Neural progenitor cell (in vitro differentiated cells): ENCODE data around the gene CLDN18. TPM values are rescaled to one million over a fixed set of nuclear protein-coding genes. Genes with fewer than 3 reads are reported as not detected.

ENCODE experiments used
- DNase-seq: peaks from one replicate; pipeline ENCODE4 v3.0.0-alpha.2; 2016; ENCODE audit warnings: low spot score
- H2AFZ ChIP-seq: fragments of 200-600 bp; sonication (generic); replicated peaks from 2 replicates; pipeline ENCODE4 v1.6.1; 2016; ENCODE audit warnings: antibody characterized with exemption
- H3F3A ChIP-seq: fragments of 200-600 bp; sonication (generic); 2 replicates; pipeline ENCODE4 v1.6.1; 2016; ENCODE audit warnings: antibody characterized with exemption, low read depth
- H3K27ac ChIP-seq: fragments of 200-600 bp; sonication (generic); 2 replicates; pipeline ENCODE4 v1.5.1; 2016; ENCODE audit warnings: mild to moderate bottlenecking
- H3K27me3 ChIP-seq: fragments of 200-600 bp; sonication (generic); 2 replicates; pipeline ENCODE4 v1.6.1; 2016; ENCODE audit warnings: mild to moderate bottlenecking, moderate library complexity
- H3K36me3 ChIP-seq: fragments of 200-600 bp; sonication (generic); 2 replicates; pipeline ENCODE4 v1.5.1; 2016
- H3K4me1 ChIP-seq: fragments of 200-600 bp; sonication (generic); 2 replicates; pipeline ENCODE4 v1.6.1; 2016; ENCODE audit warnings: mixed run types
- H3K4me2 ChIP-seq: fragments of 200-600 bp; sonication (generic); 2 replicates; pipeline ENCODE4 v1.6.1; 2016
- H3K4me3 ChIP-seq: fragments of 200-600 bp; sonication (generic); 2 replicates; pipeline ENCODE4 v1.5.1; 2016
- H3K79me2 ChIP-seq: fragments of 200-600 bp; sonication (generic); 2 replicates; pipeline ENCODE4 v1.6.1; 2016; ENCODE audit warnings: low read depth
- H3K9ac ChIP-seq: fragments of 200-600 bp; sonication (generic); 2 replicates; pipeline ENCODE4 v1.6.1; 2016
- H3K9me3 ChIP-seq: fragments of 200-600 bp; sonication (generic); 2 replicates; pipeline ENCODE4 v1.5.1; 2016; ENCODE audit warnings: low read depth
- H4K20me1 ChIP-seq: fragments of 200-600 bp; sonication (generic); 2 replicates; pipeline ENCODE4 v1.6.1; 2016; ENCODE audit warnings: low read depth
- H3K27ac Mint-ChIP-seq: 3 replicates; pipeline ENCODE4 v1.8.0; 2021; ENCODE audit warnings: mixed read lengths
- H3K27me3 Mint-ChIP-seq: 2 replicates; pipeline ENCODE4 v1.8.0; 2022; ENCODE audit warnings: low read depth, mild to moderate bottlenecking, inconsistent platforms, moderate library complexity, mixed read lengths; ENCODE audit not compliant: insufficient read depth
- H3K36me3 Mint-ChIP-seq: 3 replicates; pipeline ENCODE4 v1.8.0; 2021; ENCODE audit warnings: mixed read lengths
- H3K4me1 Mint-ChIP-seq: 3 replicates; pipeline ENCODE4 v1.8.0; 2021; ENCODE audit warnings: mixed read lengths
- H3K4me3 Mint-ChIP-seq: 3 replicates; pipeline ENCODE4 v1.8.0; 2021; ENCODE audit warnings: mild to moderate bottlenecking, moderate library complexity, mixed read lengths
- H3K9me3 Mint-ChIP-seq: 3 replicates; pipeline ENCODE4 v1.8.0; 2020; ENCODE audit warnings: mixed read lengths
- EZH2 ChIP-seq: fragments of 200-600 bp; sonication (generic); IDR thresholded peaks from 2 replicates; pipeline ENCODE4 v1.6.1; 2017; ENCODE audit warnings: antibody characterized with exemption, mild to moderate bottlenecking, moderate library complexity
- EZH2phosphoT487 ChIP-seq: fragments of 200-600 bp; sonication (generic); IDR thresholded peaks from 2 replicates; pipeline ENCODE4 v1.6.1; 2017; ENCODE audit warnings: antibody characterized with exemption
- total RNA-seq: library from RNA; depleted of rRNA; stranded (reverse); fragments of >200 nt; gene quantifications from 2 replicates; pipeline ENCODE4 v1.2.3, GENCODE V29; 2015; ENCODE audit warnings: low replicate concordance
- TF ChIP-seq, protein P1 (sequence below): fragments of 200-600 bp; sonication (generic); IDR thresholded peaks from 2 replicates; pipeline ENCODE4 v1.5.1; 2017; ENCODE audit warnings: antibody characterized with exemption, mild to moderate bottlenecking

Gene CLDN18
- total RNA-seq, 1 donor from 2014 or later: not detected

DNA sequence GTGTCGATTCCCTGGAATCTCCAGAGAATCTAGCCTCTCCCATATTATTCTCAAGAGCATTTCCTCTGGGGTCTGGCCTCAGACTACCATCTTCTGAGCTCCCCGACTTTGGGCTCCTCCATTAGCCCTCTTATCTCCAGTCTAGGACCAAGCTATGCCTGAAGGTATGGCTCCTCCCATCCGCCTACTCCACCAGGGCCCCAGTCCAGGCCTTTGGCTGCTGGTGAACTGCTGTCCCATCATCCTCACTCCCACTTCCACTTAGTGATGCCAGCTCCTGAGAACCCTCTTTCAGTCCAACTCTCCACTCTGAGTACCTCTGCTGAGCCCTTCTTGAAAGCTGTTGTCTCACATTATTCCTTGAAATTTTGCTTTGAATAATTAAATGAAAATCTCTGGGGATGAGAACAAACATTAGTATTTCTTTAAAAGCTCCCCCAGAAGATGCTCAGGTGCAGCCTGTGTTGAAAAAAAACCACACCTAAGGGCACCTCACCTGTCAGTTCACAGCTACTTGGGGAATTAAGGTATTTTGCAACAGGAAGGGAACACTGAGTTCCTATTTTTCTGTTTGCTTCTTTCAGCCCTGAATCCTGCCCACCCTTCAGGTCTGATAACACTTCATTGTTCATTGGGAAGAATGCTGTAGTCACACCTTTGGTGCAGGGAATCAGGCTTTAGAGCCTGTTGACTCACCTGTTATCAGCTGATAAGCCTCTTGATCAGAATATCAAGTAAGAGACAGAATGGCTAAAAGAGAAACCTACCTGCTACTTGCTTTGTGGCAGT is 9.5 kb downstream of the CLDN18 start:
- H3K4me3 ChIP-seq: no peak overlapping the region
- no peaks in the 10 kb centered on the region for H3K4me1 ChIP-seq
- no peak overlapping the region for H3K9ac ChIP-seq
- H3K79me2 ChIP-seq: no peaks in the 10 kb centered on the region
- no peak for DNase-seq
- H3K4me2 ChIP-seq: no peak overlapping the region
- H3K36me3 ChIP-seq: no peaks in the 10 kb centered on the region
- H3K4me3 Mint-ChIP-seq: no peak overlapping the region
- H3K9me3 ChIP-seq: no peaks in the 10 kb centered on the region
- H2AFZ ChIP-seq: no peak overlapping the region
- H3F3A ChIP-seq: no peaks in the 10 kb centered on the region
- H3K4me1 Mint-ChIP-seq: no peaks in the 10 kb centered on the region
- TF ChIP-seq EZH2 (no peak), EZH2phosphoT487 (no peak)
- TF ChIP-seq, protein P1, sequence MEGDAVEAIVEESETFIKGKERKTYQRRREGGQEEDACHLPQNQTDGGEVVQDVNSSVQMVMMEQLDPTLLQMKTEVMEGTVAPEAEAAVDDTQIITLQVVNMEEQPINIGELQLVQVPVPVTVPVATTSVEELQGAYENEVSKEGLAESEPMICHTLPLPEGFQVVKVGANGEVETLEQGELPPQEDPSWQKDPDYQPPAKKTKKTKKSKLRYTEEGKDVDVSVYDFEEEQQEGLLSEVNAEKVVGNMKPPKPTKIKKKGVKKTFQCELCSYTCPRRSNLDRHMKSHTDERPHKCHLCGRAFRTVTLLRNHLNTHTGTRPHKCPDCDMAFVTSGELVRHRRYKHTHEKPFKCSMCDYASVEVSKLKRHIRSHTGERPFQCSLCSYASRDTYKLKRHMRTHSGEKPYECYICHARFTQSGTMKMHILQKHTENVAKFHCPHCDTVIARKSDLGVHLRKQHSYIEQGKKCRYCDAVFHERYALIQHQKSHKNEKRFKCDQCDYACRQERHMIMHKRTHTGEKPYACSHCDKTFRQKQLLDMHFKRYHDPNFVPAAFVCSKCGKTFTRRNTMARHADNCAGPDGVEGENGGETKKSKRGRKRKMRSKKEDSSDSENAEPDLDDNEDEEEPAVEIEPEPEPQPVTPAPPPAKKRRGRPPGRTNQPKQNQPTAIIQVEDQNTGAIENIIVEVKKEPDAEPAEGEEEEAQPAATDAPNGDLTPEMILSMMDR: no peak
- H3K27me3 ChIP-seq: no peaks in the 10 kb centered on the region
- peaks cover 3% of the 10 kb centered on the region for H3K27me3 Mint-ChIP-seq
- H3K9me3 Mint-ChIP-seq: no peaks in the 10 kb centered on the region
- no peak overlapping the region for H3K27ac Mint-ChIP-seq
- H3K27ac ChIP-seq: no peak overlapping the region
- H4K20me1 ChIP-seq: no peaks in the 10 kb centered on the region
- H3K36me3 Mint-ChIP-seq: peaks cover 7% of the 10 kb centered on the region

DNA sequence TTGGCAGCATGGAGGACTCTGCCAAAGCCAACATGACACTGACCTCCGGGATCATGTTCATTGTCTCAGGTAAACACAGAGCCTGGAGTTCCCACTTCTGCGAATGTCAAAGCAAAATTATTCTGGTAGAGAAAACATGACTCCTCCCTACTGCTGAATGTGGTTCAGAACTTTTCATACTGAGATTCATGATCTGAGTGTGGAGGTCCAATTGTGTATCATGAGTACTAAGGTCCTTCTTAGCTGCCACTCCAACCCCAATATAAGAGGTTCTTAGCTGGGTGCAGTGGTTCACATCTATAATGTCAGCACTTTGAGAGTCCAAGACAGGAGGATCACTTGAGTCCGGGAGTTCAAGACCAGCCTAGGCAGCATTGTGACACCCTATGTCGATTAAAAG is 13.8 kb downstream of the CLDN18 start:
- Mint-ChIP-seq H3K9me3 (no peaks in the 10 kb centered on the region), H3K27me3 (peaks cover 2% of the 10 kb centered on the region), H3K36me3 (peaks cover 9% of the 10 kb centered on the region), H3K4me3 (no peak overlapping the region), H3K4me1 (no peaks in the 10 kb centered on the region), H3K27ac (no peak overlapping the region)
- no peak overlapping the region for H3K4me3 ChIP-seq
- no peaks in the 10 kb centered on the region for H3K36me3 ChIP-seq
- DNase-seq: no peak
- no peak for TF ChIP-seq EZH2
- TF ChIP-seq, protein P1: no peak
- TF ChIP-seq EZH2phosphoT487: no peak
- H3K4me2 ChIP-seq: no peak overlapping the region
- H4K20me1 ChIP-seq: no peaks in the 10 kb centered on the region
- no peaks in the 10 kb centered on the region for H3K4me1 ChIP-seq
- no peaks in the 10 kb centered on the region for H3K79me2 ChIP-seq
- no peak overlapping the region for H3K27ac ChIP-seq
- no peaks in the 10 kb centered on the region for H3F3A ChIP-seq
- H2AFZ ChIP-seq: no peak overlapping the region
- H3K9me3 ChIP-seq: no peaks in the 10 kb centered on the region
- H3K9ac ChIP-seq: no peak overlapping the region
- no peaks in the 10 kb centered on the region for H3K27me3 ChIP-seq

DNA sequence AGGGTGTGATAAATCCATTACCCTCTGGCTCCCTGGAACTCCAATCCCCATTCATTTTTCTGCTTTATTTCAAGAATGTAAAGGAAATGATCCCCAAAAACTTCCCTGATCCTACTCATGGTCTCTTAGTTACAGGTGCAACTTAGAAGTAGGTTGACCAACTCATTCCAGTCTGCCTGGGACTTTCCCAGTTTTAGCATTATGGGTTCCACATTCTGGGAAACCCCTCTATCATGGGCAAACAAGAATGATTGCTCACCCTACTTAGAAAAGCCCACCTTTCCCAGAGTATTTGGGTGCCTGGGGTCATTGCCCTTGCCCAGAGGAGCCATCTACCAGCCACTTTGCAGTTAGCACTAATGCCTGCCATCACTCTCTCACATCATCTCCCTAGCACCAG is 15.6 kb downstream of the CLDN18 start:
- Mint-ChIP-seq H3K27ac (no peak overlapping the region), H3K9me3 (no peaks in the 10 kb centered on the region), H3K4me1 (no peaks in the 10 kb centered on the region), H3K36me3 (peaks cover 8% of the 10 kb centered on the region), H3K27me3 (peaks cover 2% of the 10 kb centered on the region), H3K4me3 (no peak overlapping the region)
- TF ChIP-seq EZH2: no peak
- TF ChIP-seq, protein P1: no peak
- TF ChIP-seq EZH2phosphoT487: no peak
- H2AFZ ChIP-seq: no peak overlapping the region
- H3K79me2 ChIP-seq: no peaks in the 10 kb centered on the region
- H3K4me3 ChIP-seq: no peak overlapping the region
- DNase-seq: no peak
- no peaks in the 10 kb centered on the region for H3F3A ChIP-seq
- H3K4me1 ChIP-seq: no peaks in the 10 kb centered on the region
- no peaks in the 10 kb centered on the region for H3K36me3 ChIP-seq
- no peak overlapping the region for H3K4me2 ChIP-seq
- H3K9me3 ChIP-seq: no peaks in the 10 kb centered on the region
- no peak overlapping the region for H3K27ac ChIP-seq
- no peaks in the 10 kb centered on the region for H3K27me3 ChIP-seq
- no peaks in the 10 kb centered on the region for H4K20me1 ChIP-seq
- no peak overlapping the region for H3K9ac ChIP-seq
